PC-9 (cell line): ENCODE measurements around the gene ATG5. TPM values are rescaled to one million over a fixed set of nuclear protein-coding genes. Genes with fewer than 3 reads are reported as not detected.
"Not testable (repeated sequence)": the region's sequence is repeated elsewhere in the genome, so short reads cannot be mapped to it uniquely, and the experiment has no call there.

ENCODE experiments used
- BruUV-seq: library from RNA; stranded (reverse); fragments of 400-500 nt; replicated peaks from 2 replicates; lab custom pipeline; 2021; lab: Mats Ljungman, UMichigan
- CTCF ChIA-PET: fragments of 300-600 bp; sonication (Branson Sonifier 250); formaldehyde crosslinking; loops from one replicate; lab custom pipeline; 2022; ENCODE audit warnings: antibody characterized with exemption; lab: Charles Lee
- POLR2A ChIA-PET: fragments of 300-600 bp; sonication (Branson Sonifier 250); formaldehyde crosslinking; loops from one replicate; lab custom pipeline; 2022; ENCODE audit warnings: antibody characterized with exemption; ENCODE audit not compliant: unreplicated experiment; lab: Charles Lee
- DNase-seq, 2 experiments: peaks; one replicate each; pipeline versions ENCODE4 v3.0.0 to v3.0.0-alpha.2; 2015 to 2022; ENCODE audit warnings: mixed read lengths in 1 of 2
- H2AFZ ChIP-seq: fragments of 200-600 bp; sonication (generic); 2 replicates; pipeline ENCODE4 v1.8.1; 2017; ENCODE audit warnings: antibody characterized with exemption
- H3F3A ChIP-seq: fragments of 200-600 bp; sonication (generic); 2 replicates; pipeline ENCODE4 v1.8.1; 2017; ENCODE audit warnings: antibody characterized with exemption, mild to moderate bottlenecking, low read depth; ENCODE audit not compliant: insufficient read depth
- H3K27ac ChIP-seq: fragments of 200-600 bp; sonication (generic); 2 replicates; pipeline ENCODE4 v1.6.1; 2016; ENCODE audit warnings: mixed run types
- H3K27me3 ChIP-seq: fragments of 200-600 bp; sonication (generic); 2 replicates; pipeline ENCODE4 v1.6.1; 2016; ENCODE audit warnings: low read depth, mixed run types; ENCODE audit not compliant: insufficient read depth
- H3K36me3 ChIP-seq: fragments of 200-600 bp; sonication (generic); 2 replicates; pipeline ENCODE4 v1.6.1; 2016; ENCODE audit warnings: low read depth, mixed run types
- H3K4me1 ChIP-seq: fragments of 200-600 bp; sonication (generic); replicated peaks from 2 replicates; pipeline ENCODE4 v1.6.1; 2016; ENCODE audit warnings: mixed run types; ENCODE audit not compliant: insufficient read depth
- H3K4me2 ChIP-seq: fragments of 200-600 bp; sonication (generic); 2 replicates; pipeline ENCODE4 v1.6.1; 2017; ENCODE audit warnings: mixed run types
- H3K4me3 ChIP-seq: fragments of 200-600 bp; sonication (generic); 2 replicates; pipeline ENCODE4 v1.6.1; 2016; ENCODE audit warnings: mixed run types
- H3K79me2 ChIP-seq: fragments of 200-600 bp; sonication (generic); 2 replicates; pipeline ENCODE4 v1.6.1; 2017; ENCODE audit warnings: low read depth, mixed run types
- H3K9me2 ChIP-seq: fragments of 200-600 bp; sonication (generic); 2 replicates; pipeline ENCODE4 v1.8.1; 2017; ENCODE audit warnings: mild to moderate bottlenecking; ENCODE audit not compliant: insufficient read depth
- H3K9me3 ChIP-seq: fragments of 200-600 bp; sonication (generic); 2 replicates; pipeline ENCODE4 v1.8.1; 2016; ENCODE audit warnings: low read depth; ENCODE audit not compliant: insufficient read depth
- H4K20me1 ChIP-seq: fragments of 200-600 bp; sonication (generic); 2 replicates; pipeline ENCODE4 v1.8.1; 2017; ENCODE audit not compliant: insufficient read depth
- CTCF ChIP-seq: fragments of 200-600 bp; sonication (generic); conservative IDR thresholded peaks from 2 replicates; pipeline ENCODE4 v1.6.1; 2017; ENCODE audit warnings: mixed run types, antibody characterized with exemption, mild to moderate bottlenecking, moderate library complexity
- EZH2 ChIP-seq: fragments of 200-600 bp; sonication (generic); IDR thresholded peaks from 2 replicates; pipeline ENCODE4 v1.8.0; 2017; ENCODE audit warnings: antibody characterized with exemption, low read depth
- intact Hi-C: fragments of 100-400 bp; cut with micrococcal nuclease; formaldehyde crosslinking; loops from one replicate; pipeline ENCODE4 v1.10.0; 2022; ENCODE audit not compliant: unreplicated experiment
- total RNA-seq: library from RNA; stranded (reverse); gene quantifications from 2 replicates; pipeline ENCODE4 v1.2.3, GENCODE V29; 2021

Gene ATG5
- total RNA-seq, 1 experiment from 2014 or later, result 39.8 TPM

- no peak overlapping the region for H3K4me3 ChIP-seq
- ChIA-PET POLR2A (no interaction called here), CTCF (no interaction called here)
- no peak for TF ChIP-seq EZH2
- TF ChIP-seq CTCF, result no peak
- H3K27ac ChIP-seq, result no peak overlapping the region
- H3K36me3 ChIP-seq, result no peaks in the 10 kb centered on the region
- no peak for DNase-seq
- peaks cover 11% of the 10 kb centered on the region for H3F3A ChIP-seq
- intact Hi-C loops, result no loop called here
- H3K4me1 ChIP-seq, result 0 out of 2 replicates have a peak, but pooled peaks cover 9% of the 10 kb centered on the region
- no peak overlapping the region for H2AFZ ChIP-seq
- peaks cover 21% of the 10 kb centered on the region for H3K79me2 ChIP-seq
- H3K9me3 ChIP-seq, result no peaks in the 10 kb centered on the region
- H3K4me2 ChIP-seq, result no peak overlapping the region
- no peaks in the 10 kb centered on the region for H3K27me3 ChIP-seq
- H4K20me1 ChIP-seq, result no peaks in the 10 kb centered on the region
- no peaks in the 10 kb centered on the region for H3K9me2 ChIP-seq
- no TSS peak for BruUV-seq
Observed at GRCh38 chr6:106253172-106253571, 72.4 kb downstream of the ATG5 start.

- no TSS peak for BruUV-seq
- no peak overlapping the region for H3K4me2 ChIP-seq
Observed at GRCh38 chr6:106252687-106253086, 72.9 kb downstream of the ATG5 start.

GRCh38 chr6:106251531-106252255 is 73.9 kb downstream of the ATG5 start:
- H3K4me3 ChIP-seq, H3K27ac ChIP-seq, CTCF ChIA-PET, H3K4me2 ChIP-seq, H4K20me1 ChIP-seq, H3K27me3 ChIP-seq, BruUV-seq, intact Hi-C loops, H3K4me1 ChIP-seq, H2AFZ ChIP-seq, H3K9me2 ChIP-seq, DNase-seq, H3K9me3 ChIP-seq: not testable (repeated sequence)
- POLR2A ChIA-PET, result interaction anchor here (0.6 kb wide), 1 partner anchor 57 kb away, joined by 5 read pairs; no protein-coding TSS in a partner anchor
- H3F3A ChIP-seq, result peaks cover 16% of the 10 kb centered on the region
- peaks cover 11% of the 10 kb centered on the region for H3K36me3 ChIP-seq
- H3K79me2 ChIP-seq, result peaks cover 21% of the 10 kb centered on the region

More at GRCh38 chr6:106252687-106253086, 72.9 kb downstream of the ATG5 start:
- Histone ChIP-seq H3K4me3 (no peak overlapping the region), H3F3A (peaks cover 11% of the 10 kb centered on the region), H3K79me2 (peaks cover 21% of the 10 kb centered on the region), H3K36me3 (peaks cover 3% of the 10 kb centered on the region; the same call in 1 of the 2 replicates), H3K27ac (no peak overlapping the region), H3K9me2 (no peaks in the 10 kb centered on the region), H3K27me3 (no peaks in the 10 kb centered on the region), H3K4me1 (0 out of 2 replicates have a peak, but pooled peaks cover 8% of the 10 kb centered on the region), H4K20me1 (no peaks in the 10 kb centered on the region), H3K9me3 (no peaks in the 10 kb centered on the region), H2AFZ (no peak overlapping the region)
- TF ChIP-seq EZH2, result no peak
- no peak for TF ChIP-seq CTCF
- ChIA-PET POLR2A (interaction anchor here (0.6 kb wide), 1 partner anchor 58 kb away, joined by 5 read pairs; no protein-coding TSS in a partner anchor), CTCF (no interaction called here)
- intact Hi-C loops, result no loop called here
- no peak for DNase-seq
